HEK293 (cell line): Measurements from ENCODE around the gene GRAP2.

ENCODE experiments used
- CTCF ChIA-PET: fragments of 350-600 bp; formaldehyde crosslinking; extraction: SDS; loops from one replicate; lab custom pipeline; 2021; ENCODE audit warnings: antibody characterized with exemption; lab: Yijun Ruan, JAX
- POLR2A ChIA-PET: fragments of 300-600 bp; formaldehyde crosslinking; extraction: SDS; loops from one replicate; lab custom pipeline; 2020; ENCODE audit warnings: antibody characterized with exemption, inconsistent platforms; lab: Yijun Ruan, JAX
- H3K27ac ChIP-seq: fragments of 200-500 bp; sonication (Bioruptor generic); 2 replicates; pipeline ENCODE4 v1.5.1; 2014; ENCODE audit warnings: low read depth, low read length, control low read depth, inconsistent platforms; ENCODE audit errors: extremely low read depth
- H3K36me3 ChIP-seq, 2 experiments: fragments of 200-500 bp in 1 of 2; sonication (Bioruptor generic) in 1 of 2; 1 replicate in 1 of 2; 2 replicates in 1 of 2; pipeline ENCODE4 v1.5.1; 2014 to 2017; ENCODE audit warnings: inconsistent platforms in 2 of 2, low read length in 2 of 2; ENCODE audit not compliant: control insufficient read depth in 2 of 2, insufficient read depth in 1 of 2
- H3K4me1 ChIP-seq: fragments of 200-500 bp; sonication (Bioruptor generic); 2 replicates; pipeline ENCODE4 v1.5.1; 2014; ENCODE audit warnings: mild to moderate bottlenecking, low read length, inconsistent platforms; ENCODE audit not compliant: control insufficient read depth, insufficient read depth
- H3K4me3 ChIP-seq: 2 replicates; pipeline ENCODE4 v1.5.1; 2011; ENCODE audit warnings: low read depth, mild to moderate bottlenecking, control low read depth, low read length, moderate library complexity
- H3K9me3 ChIP-seq: fragments of 200-500 bp; sonication (Bioruptor generic); 2 replicates; pipeline ENCODE4 v1.5.1; 2014; ENCODE audit warnings: low read depth, low read length, inconsistent platforms; ENCODE audit not compliant: control insufficient read depth, insufficient read depth
- EGR2 ChIP-seq: fragments of 450-650 bp; formaldehyde crosslinking; IDR thresholded peaks from 2 replicates; pipeline ENCODE4 v1.5.1; 2016; ENCODE audit warnings: low read depth, missing biosample characterization, missing genetic modification characterization
- GLIS1 ChIP-seq: fragments of 450-650 bp; formaldehyde crosslinking; IDR thresholded peaks from 2 replicates; pipeline ENCODE4 v1.5.1; 2016; ENCODE audit warnings: missing biosample characterization, missing genetic modification characterization
- GLIS2 ChIP-seq: fragments of 450-650 bp; formaldehyde crosslinking; IDR thresholded peaks from 2 replicates; pipeline ENCODE4 v1.5.1; 2016; ENCODE audit warnings: missing biosample characterization, missing genetic modification characterization
- PRDM2 ChIP-seq: fragments of 450-650 bp; formaldehyde crosslinking; IDR thresholded peaks from 2 replicates; pipeline ENCODE4 v1.5.1; 2016; ENCODE audit warnings: missing biosample characterization, missing genetic modification characterization, borderline replicate concordance
- ZNF121 ChIP-seq: fragments of 450-650 bp; formaldehyde crosslinking; IDR thresholded peaks from 2 replicates; pipeline ENCODE4 v1.5.1; 2016; ENCODE audit warnings: missing biosample characterization, missing genetic modification characterization
- ZNF132 ChIP-seq: fragments of 450-650 bp; formaldehyde crosslinking; IDR thresholded peaks from 2 replicates; pipeline ENCODE4 v1.5.1; 2017; ENCODE audit warnings: missing biosample characterization, missing genetic modification characterization, borderline replicate concordance
- ZNF26 ChIP-seq: fragments of 450-650 bp; formaldehyde crosslinking; IDR thresholded peaks from 2 replicates; pipeline ENCODE4 v1.5.1; 2016; ENCODE audit warnings: missing biosample characterization, missing genetic modification characterization
- ZNF266 ChIP-seq: fragments of 450-650 bp; formaldehyde crosslinking; IDR thresholded peaks from 2 replicates; pipeline ENCODE4 v1.5.1; 2016; ENCODE audit warnings: missing biosample characterization, missing genetic modification characterization, low read depth
- ZNF274 ChIP-seq, 2 experiments: fragments of 200-500 bp in 1 of 2; fragments of 450-650 bp in 1 of 2; sonication (Bioruptor generic) in 1 of 2; formaldehyde crosslinking in 1 of 2; IDR thresholded peaks; 2 replicates each; pipeline versions ENCODE4 v1.5.1 to v1.6.1; 2014 to 2016; ENCODE audit warnings: borderline replicate concordance in 1 of 2, inconsistent platforms in 1 of 2, low read length in 1 of 2, missing biosample characterization in 1 of 2, missing genetic modification characterization in 1 of 2
- ZNF280D ChIP-seq: fragments of 450-650 bp; formaldehyde crosslinking; IDR thresholded peaks from 2 replicates; pipeline ENCODE4 v1.5.1; 2016; ENCODE audit warnings: missing biosample characterization, missing genetic modification characterization
- ZNF324 ChIP-seq: fragments of 450-650 bp; formaldehyde crosslinking; IDR thresholded peaks from 2 replicates; pipeline ENCODE4 v1.5.1; 2016; ENCODE audit warnings: missing biosample characterization, missing genetic modification characterization
- ZNF37A ChIP-seq: fragments of 450-650 bp; IDR thresholded peaks from 2 replicates; pipeline ENCODE4 v1.5.1; 2018; ENCODE audit warnings: missing biosample characterization, missing genetic modification characterization
- ZNF398 ChIP-seq: fragments of 450-650 bp; formaldehyde crosslinking; IDR thresholded peaks from 2 replicates; pipeline ENCODE4 v1.5.1; 2017; ENCODE audit warnings: missing biosample characterization, missing genetic modification characterization
- ZNF423 ChIP-seq: fragments of 450-650 bp; formaldehyde crosslinking; IDR thresholded peaks from 2 replicates; pipeline ENCODE4 v1.5.1; 2016; ENCODE audit warnings: missing biosample characterization, missing genetic modification characterization
- ZNF510 ChIP-seq: fragments of 450-650 bp; formaldehyde crosslinking; IDR thresholded peaks from 2 replicates; pipeline ENCODE4 v1.5.1; 2018; ENCODE audit warnings: mild to moderate bottlenecking, missing genetic modification characterization, missing biosample characterization; ENCODE audit not compliant: insufficient replicate concordance
- ZNF529 ChIP-seq: fragments of 450-650 bp; formaldehyde crosslinking; IDR thresholded peaks from 2 replicates; pipeline ENCODE4 v1.5.1; 2017; ENCODE audit warnings: missing genetic modification characterization, missing biosample characterization; ENCODE audit not compliant: insufficient replicate concordance
- ZNF549 ChIP-seq: fragments of 450-650 bp; IDR thresholded peaks from 2 replicates; pipeline ENCODE4 v1.5.1; 2018; ENCODE audit warnings: missing biosample characterization, missing genetic modification characterization, mild to moderate bottlenecking, inconsistent platforms, moderate library complexity
- ZNF555 ChIP-seq: fragments of 450-650 bp; formaldehyde crosslinking; conservative IDR thresholded peaks from 2 replicates; pipeline ENCODE4 v1.5.1; 2017; ENCODE audit warnings: missing biosample characterization, mild to moderate bottlenecking, missing genetic modification characterization, inconsistent platforms
- ZNF561 ChIP-seq: fragments of 450-650 bp; IDR thresholded peaks from 2 replicates; pipeline ENCODE4 v1.5.1; 2018; ENCODE audit warnings: missing biosample characterization, missing genetic modification characterization, borderline replicate concordance
- ZNF596 ChIP-seq: fragments of 450-650 bp; IDR thresholded peaks from 2 replicates; pipeline ENCODE4 v1.5.0; 2018; ENCODE audit warnings: missing biosample characterization, mild to moderate bottlenecking, missing genetic modification characterization, moderate library complexity
- ZNF747 ChIP-seq: fragments of 450-650 bp; formaldehyde crosslinking; IDR thresholded peaks from 2 replicates; pipeline ENCODE4 v1.5.1; 2016; ENCODE audit warnings: missing biosample characterization, missing genetic modification characterization
- ZNF785 ChIP-seq: fragments of 450-650 bp; formaldehyde crosslinking; IDR thresholded peaks from 2 replicates; pipeline ENCODE4 v1.5.1; 2016; ENCODE audit warnings: missing biosample characterization, missing genetic modification characterization

The GRAP2 gene

GRCh38 chr22:40002935-40003715 is 102.2 kb downstream of the GRAP2 start:
- TF ChIP-seq ZNF423 (tag by site-specific recombination) (no peak), ZNF37A (no peak), ZNF26 (no peak), ZNF121 (no peak), ZNF596 (tag by site-specific recombination) (no peak), ZNF274 (IDR thresholded peaks at IDR 0.05; ENCODE audit: low read length) (no peak), ZNF274 (tag by site-specific recombination; IDR thresholded peaks at IDR 0.05; ENCODE audit: borderline replicate concordance) (no peak), GLIS1 (peak; percentile 26; the same call in 1 of the 2 replicates), ZNF549 (no peak), ZNF266 (tag by site-specific recombination) (no peak), ZNF132 (tag by site-specific recombination) (no peak), EGR2 (0 out of 2 replicates have a peak, but pooled peaks have one; percentile 10), ZNF561 (tag by site-specific recombination) (no peak), ZNF280D (tag by site-specific recombination) (no peak), GLIS2 (tag by site-specific recombination) (0 out of 2 replicates have a peak, but pooled peaks have one; percentile 16), ZNF398 (tag by site-specific recombination) (peak; percentile 53), ZNF747 (tag by site-specific recombination) (no peak)
- TF ChIP-seq, all 188 proteins: peak for 4
- Histone ChIP-seq H3K4me1 (0 out of 2 replicates have a peak, but pooled peaks cover 4% of the 10 kb centered on the region), H3K4me3 (no peak overlapping the region), H3K36me3 (no peaks in the 10 kb centered on the region), H3K9me3 (no peaks in the 10 kb centered on the region), H3K27ac (no peak overlapping the region)
- CTCF ChIA-PET, result interaction anchor here (0.6 to 1.5 kb wide), 2 partner anchors 109 to 195 kb away, joined by 3 read pairs; no protein-coding TSS in a partner anchor
- POLR2A ChIA-PET, result interaction anchor here (0.9 kb wide), 1 partner anchor 10 kb away, joined by 4 read pairs; no protein-coding TSS in a partner anchor

GRCh38 chr22:40004836-40005235 is 104.0 kb downstream of the GRAP2 start:
- no peaks in the 10 kb centered on the region for H3K9me3 ChIP-seq
- H3K4me1 ChIP-seq, result 0 out of 2 replicates have a peak, but pooled peaks cover 3% of the 10 kb centered on the region
- CTCF ChIA-PET, result interaction anchor here (0.6 to 0.8 kb wide), 2 partner anchors 11 to 22 kb away, joined by 3 read pairs; no protein-coding TSS in a partner anchor
- H3K4me3 ChIP-seq, result no peak overlapping the region
- H3K36me3 ChIP-seq, result no peaks in the 10 kb centered on the region
- no peak overlapping the region for H3K27ac ChIP-seq
- POLR2A ChIA-PET, result no interaction called here
- TF ChIP-seq ZNF555 (tag by site-specific recombination), result no peak
- TF ChIP-seq ZNF510 (tag by site-specific recombination), result no peak
- no peak for TF ChIP-seq PRDM2 (tag by site-specific recombination)
- no peak for TF ChIP-seq ZNF324 (tag by site-specific recombination)
- TF ChIP-seq ZNF529, result no peak
- TF ChIP-seq ZNF785 (tag by site-specific recombination), result no peak
